Uterus (tissue), 4 donors: ENCODE data around the gene USP4. TPM values are rescaled to one million over a fixed set of nuclear protein-coding genes. Genes with fewer than 3 reads are reported as not detected.

Source experiments
- DNase-seq, 2 donors: peaks; one replicate each; pipeline ENCODE4 v3.0.0-alpha.2; 2019 to 2020
- H3K27ac ChIP-seq, 2 donors: fragments of 200-600 bp; sonication (generic); 1 replicate in 1 of 2; 2 replicates in 1 of 2; pipeline ENCODE4 v1.5.1; 2016 to 2018
- H3K27me3 ChIP-seq, 2 donors: fragments of 200-600 bp; sonication (generic); one replicate each; pipeline ENCODE4 v1.5.1; 2018 to 2019; ENCODE audit warnings: control low read depth in 1 of 2
- H3K36me3 ChIP-seq, 2 donors: fragments of 200-600 bp; sonication (generic); one replicate each; pipeline ENCODE4 v1.5.1; 2019; ENCODE audit warnings: control low read depth in 1 of 2
- H3K4me1 ChIP-seq, 2 donors: fragments of 200-600 bp; sonication (generic); one replicate each; pipeline ENCODE4 v1.5.1; 2018 to 2019; ENCODE audit warnings: control low read depth in 1 of 2
- H3K4me3 ChIP-seq, 2 donors: fragments of 200-600 bp; sonication (generic); 1 replicate in 1 of 2; 2 replicates in 1 of 2; pipeline ENCODE4 v1.5.1; 2018 to 2019; ENCODE audit warnings: mild to moderate bottlenecking in 1 of 2
- H3K9me3 ChIP-seq, 2 donors: fragments of 200-600 bp; sonication (generic); one replicate each; pipeline ENCODE4 v1.5.1; 2019; ENCODE audit warnings: control low read depth in 1 of 2
- CTCF ChIP-seq, 4 experiments: fragments of 200-600 bp in 2 of 4; fragments of 450-650 bp in 2 of 4; sonication (generic) in 2 of 4; IDR thresholded peaks; one replicate each; pipeline ENCODE4 v1.5.1; 2016 to 2019; ENCODE audit warnings: antibody characterized with exemption in 4 of 4, mild to moderate bottlenecking in 2 of 4, moderate library complexity in 1 of 4
- POLR2A ChIP-seq, 2 donors: fragments of 450-650 bp; IDR thresholded peaks; one replicate each; pipeline ENCODE4 v1.6.1; 2016; ENCODE audit warnings: antibody characterized with exemption in 2 of 2, mild to moderate bottlenecking in 1 of 2, moderate library complexity in 1 of 2
- intact Hi-C: fragments of 100-400 bp; cut with DNase I; formaldehyde crosslinking; loops from one replicate; pipeline ENCODE4 v1.15.1; 2023; ENCODE audit warnings: low total_unique reads
- total RNA-seq, 4 donors: library from RNA; depleted of rRNA in 3 of 4; stranded (reverse); fragments of >200 nt in 3 of 4; gene quantifications; one replicate each; pipeline versions ENCODE4 v1.1.0 to v1.2.4, GENCODE V29; 2014 to 2023
- donor health status: DM: yes; HTN: yes; CAD: no.

The USP4 gene
- total RNA-seq, 4 donors from 2014 or later = 9.2 to 78.3 (median 28.8) TPM

DNA sequence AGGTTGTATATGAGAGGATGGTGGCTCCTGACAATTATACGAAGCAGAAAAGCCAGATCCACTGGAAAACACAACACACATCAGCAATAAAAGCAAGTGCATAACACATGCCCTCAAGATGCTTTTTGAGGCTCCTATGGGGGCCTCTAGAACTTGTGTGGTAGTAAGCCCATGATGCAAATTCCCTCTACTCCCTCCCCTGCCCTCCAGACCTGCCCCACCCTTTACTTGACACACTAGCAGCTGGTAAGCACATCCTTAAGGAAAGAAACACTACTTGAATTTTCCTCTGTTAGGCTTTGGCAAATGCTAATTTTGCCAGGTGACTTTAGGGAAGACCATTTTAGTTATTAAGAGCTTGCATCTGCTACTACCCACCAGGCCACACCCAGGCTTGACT, 29.2 kb downstream of the USP4 start:
- Histone ChIP-seq H3K4me1 (no peaks in the 10 kb centered on the region), H3K9me3 (no peaks in the 10 kb centered on the region), H3K27ac (no peak overlapping the region), H3K36me3 (no peaks in the 10 kb centered on the region), H3K27me3 (no peaks in the 10 kb centered on the region), H3K4me3 (no peak overlapping the region)
- no peak for TF ChIP-seq CTCF (IDR thresholded peaks at IDR 0.05)
- TF ChIP-seq POLR2A (IDR thresholded peaks at IDR 0.05) = no peak
- DNase-seq = no peak
- intact Hi-C loops = no loop called here

DNA sequence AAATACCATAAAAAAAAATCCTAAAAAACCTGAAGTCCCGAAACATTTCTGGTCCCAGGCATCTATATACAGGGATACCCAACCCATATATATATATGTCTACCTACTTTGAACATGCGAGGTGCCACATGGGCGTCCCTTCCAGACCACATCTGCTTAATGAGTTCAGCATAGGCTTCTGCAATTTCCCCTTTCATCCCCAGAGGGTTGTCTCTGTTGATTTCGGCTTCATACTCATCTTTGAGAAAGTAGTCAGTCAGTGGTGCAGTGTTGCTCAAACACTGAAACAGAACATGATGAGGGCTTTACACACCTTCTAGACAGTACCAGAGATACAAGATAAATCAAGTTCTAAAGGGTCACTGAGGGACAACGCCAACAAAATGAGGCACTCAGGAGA, 34.2 kb downstream of the USP4 start:
- TF ChIP-seq POLR2A (IDR thresholded peaks at IDR 0.05) (no peak), CTCF (IDR thresholded peaks at IDR 0.05) (no peak)
- Histone ChIP-seq H3K4me1 (no peaks in the 10 kb centered on the region), H3K27me3 (no peaks in the 10 kb centered on the region), H3K9me3 (no peaks in the 10 kb centered on the region), H3K4me3 (no peak overlapping the region), H3K36me3 (no peaks in the 10 kb centered on the region), H3K27ac (no peak overlapping the region)
- no peak for DNase-seq
- intact Hi-C loops = no loop called here

DNA sequence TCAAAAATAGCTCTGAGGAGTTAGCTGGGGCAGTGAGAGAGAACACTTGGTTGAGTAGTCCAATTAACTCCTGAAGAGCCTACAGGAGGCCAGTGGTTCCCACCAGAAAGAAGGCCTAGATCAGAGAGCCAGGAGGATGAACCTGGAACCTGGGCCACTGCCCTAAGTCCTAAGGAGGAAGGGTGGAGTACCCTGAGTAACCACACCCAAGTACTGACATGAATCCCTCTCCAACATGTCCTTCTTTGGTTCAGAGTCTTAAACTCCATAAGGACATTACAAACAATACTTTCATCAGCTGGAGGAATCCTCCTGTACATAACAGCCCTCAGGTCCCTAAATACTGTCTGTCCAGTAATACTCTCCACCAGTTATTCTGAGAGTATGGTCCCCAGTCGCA, 37.2 kb downstream of the USP4 start:
- Histone ChIP-seq H3K27me3 (no peaks in the 10 kb centered on the region), H3K36me3 (no peaks in the 10 kb centered on the region), H3K9me3 (no peaks in the 10 kb centered on the region), H3K27ac (no peak overlapping the region), H3K4me3 (no peak overlapping the region), H3K4me1 (no peaks in the 10 kb centered on the region)
- TF ChIP-seq CTCF (IDR thresholded peaks at IDR 0.05) (no peak), POLR2A (IDR thresholded peaks at IDR 0.05) (no peak)
- intact Hi-C loops = no loop called here
- DNase-seq = no peak

- no peak for DNase-seq
- Histone ChIP-seq H3K27ac (no peak overlapping the region), H3K36me3 (no peaks in the 10 kb centered on the region), H3K4me3 (no peak overlapping the region), H3K9me3 (no peaks in the 10 kb centered on the region), H3K4me1 (peaks cover 0 to 7% of the 10 kb centered on the region in 2 donors), H3K27me3 (no peaks in the 10 kb centered on the region)
- intact Hi-C loops = no loop called here
- TF ChIP-seq POLR2A (IDR thresholded peaks at IDR 0.05) (no peak), CTCF (IDR thresholded peaks at IDR 0.05) (no peak)
Observed at GRCh38 chr3:49300595-49300994, 39.3 kb downstream of the USP4 start.

DNA sequence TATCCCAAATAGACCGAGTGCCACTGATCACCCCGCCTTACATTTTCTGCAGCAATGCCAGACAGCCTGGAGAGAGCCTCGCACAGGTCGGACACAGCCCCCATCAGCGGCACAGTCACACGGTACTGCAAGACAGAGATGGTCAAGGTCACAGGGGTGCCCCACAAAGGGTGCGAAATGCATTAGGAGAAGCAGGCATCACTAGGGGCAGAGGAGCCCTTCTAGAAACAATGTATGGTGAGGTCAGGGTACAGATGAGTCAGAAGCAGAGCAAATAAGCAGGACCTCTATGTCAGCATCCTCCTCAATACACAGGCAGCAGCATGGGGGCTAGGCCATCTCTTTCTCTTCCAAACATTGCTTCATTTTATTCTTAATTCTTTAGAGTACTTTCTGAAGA, 41.3 kb downstream of the USP4 start:
- intact Hi-C loops = loop anchor here (10.0 kb wide), 1 partner anchor 156 kb away; no protein-coding TSS in a partner anchor
- TF ChIP-seq CTCF (IDR thresholded peaks at IDR 0.05) (no peak), POLR2A (IDR thresholded peaks at IDR 0.05) (no peak)
- no peak overlapping the region for H3K4me3 ChIP-seq
- no peaks in the 10 kb centered on the region for H3K27me3 ChIP-seq
- DNase-seq = no peak
- H3K36me3 ChIP-seq = no peaks in the 10 kb centered on the region
- H3K9me3 ChIP-seq = no peaks in the 10 kb centered on the region
- H3K27ac ChIP-seq = no peak overlapping the region
- H3K4me1 ChIP-seq = peaks cover 0 to 7% of the 10 kb centered on the region in 2 donors
